Measurements from ENCODE around the gene ASCL5. TPM values are rescaled to one million over a fixed set of nuclear protein-coding genes. Genes with fewer than 3 reads are reported as not detected.

ASCL5 gene
- total RNA-seq (ENCODE audit: low replicate concordance), result not detected in 2 replicates

- H3K4me3 ChIP-seq (ENCODE audit: low read depth, low read length), result no peak within 1 kb of the TSS
- DNase-seq (ENCODE audit: low read depth), result peak; percentile 21
- TF ChIP-seq, protein P1, sequence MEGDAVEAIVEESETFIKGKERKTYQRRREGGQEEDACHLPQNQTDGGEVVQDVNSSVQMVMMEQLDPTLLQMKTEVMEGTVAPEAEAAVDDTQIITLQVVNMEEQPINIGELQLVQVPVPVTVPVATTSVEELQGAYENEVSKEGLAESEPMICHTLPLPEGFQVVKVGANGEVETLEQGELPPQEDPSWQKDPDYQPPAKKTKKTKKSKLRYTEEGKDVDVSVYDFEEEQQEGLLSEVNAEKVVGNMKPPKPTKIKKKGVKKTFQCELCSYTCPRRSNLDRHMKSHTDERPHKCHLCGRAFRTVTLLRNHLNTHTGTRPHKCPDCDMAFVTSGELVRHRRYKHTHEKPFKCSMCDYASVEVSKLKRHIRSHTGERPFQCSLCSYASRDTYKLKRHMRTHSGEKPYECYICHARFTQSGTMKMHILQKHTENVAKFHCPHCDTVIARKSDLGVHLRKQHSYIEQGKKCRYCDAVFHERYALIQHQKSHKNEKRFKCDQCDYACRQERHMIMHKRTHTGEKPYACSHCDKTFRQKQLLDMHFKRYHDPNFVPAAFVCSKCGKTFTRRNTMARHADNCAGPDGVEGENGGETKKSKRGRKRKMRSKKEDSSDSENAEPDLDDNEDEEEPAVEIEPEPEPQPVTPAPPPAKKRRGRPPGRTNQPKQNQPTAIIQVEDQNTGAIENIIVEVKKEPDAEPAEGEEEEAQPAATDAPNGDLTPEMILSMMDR (IDR thresholded peaks at IDR 0.05; ENCODE audit: insufficient read depth, low read length), result no peak
Observed at GRCh38 chr1:201126832-201127754, at the start of gene ASCL5. ASCL5 (minus strand) TSS chr1:201127184; CDS start chr1:201115372, 11,812 bp downstream.

- TF ChIP-seq, protein P1 (IDR thresholded peaks at IDR 0.05; ENCODE audit: insufficient read depth, low read length), result no peak
- no peak overlapping the region for H3K4me3 ChIP-seq (ENCODE audit: low read depth, low read length)
- DNase-seq (ENCODE audit: low read depth), result no peak
Observed at GRCh38 chr1:201175820-201176500, 49.0 kb upstream of the ASCL5 start.

GRCh38 chr1:201173736-201174135 lies 46.8 kb upstream of the ASCL5 start:
- TF ChIP-seq, protein P1 (IDR thresholded peaks at IDR 0.05; ENCODE audit: insufficient read depth, low read length), result no peak
- DNase-seq (ENCODE audit: low read depth), result no peak
- H3K4me3 ChIP-seq (ENCODE audit: low read depth, low read length), result no peak overlapping the region

DNA sequence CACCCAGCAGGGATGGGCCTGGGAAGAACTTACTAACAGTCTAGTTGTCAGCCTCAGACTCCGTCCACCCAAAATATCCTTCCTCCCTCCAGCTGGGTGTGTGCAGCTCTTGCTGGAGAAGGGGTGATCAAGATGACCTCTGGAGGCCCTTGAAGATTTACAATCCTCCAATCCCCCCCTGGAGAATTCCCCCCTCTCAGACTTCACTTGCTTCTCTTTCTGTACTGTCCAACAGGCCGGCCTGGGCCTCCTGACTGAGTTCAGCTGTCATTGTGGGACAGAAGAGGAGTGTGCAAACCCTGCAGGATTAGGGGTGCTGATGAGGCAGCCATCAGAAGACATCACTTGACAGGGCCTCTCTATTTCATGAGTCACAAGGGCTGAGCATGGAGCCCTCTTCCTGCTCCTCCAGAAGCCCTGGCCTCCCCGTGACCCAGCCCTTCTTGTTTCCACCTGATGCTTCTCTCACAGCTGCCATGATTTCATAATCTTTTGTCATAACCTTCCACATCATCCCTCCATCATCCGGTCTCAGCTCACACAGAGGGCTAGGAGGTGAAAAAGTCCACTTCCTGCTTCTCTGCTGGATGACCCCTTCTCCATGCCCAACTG lies 46.1 kb upstream of the ASCL5 start:
- TF ChIP-seq, protein P1 (IDR thresholded peaks at IDR 0.05; ENCODE audit: insufficient read depth, low read length), result no peak
- no peak for DNase-seq (ENCODE audit: low read depth)
- no peak overlapping the region for H3K4me3 ChIP-seq (ENCODE audit: low read depth, low read length)

GRCh38 chr1:201172326-201172725 lies 45.3 kb upstream of the ASCL5 start:
- DNase-seq (ENCODE audit: low read depth), result no peak
- TF ChIP-seq, protein P1 (IDR thresholded peaks at IDR 0.05; ENCODE audit: insufficient read depth, low read length), result no peak
- no peak overlapping the region for H3K4me3 ChIP-seq (ENCODE audit: low read depth, low read length)

All from fibroblast of the aortic adventitia (primary cell).